GM21515 (cell line): ENCODE data around the gene SH3GLB2.

ENCODE experiments used
- ATAC-seq: cut with Tn5 transposase; IDR thresholded peaks from one replicate; pipeline ENCODE4 v1.9.1; 2021; ENCODE audit not compliant: unreplicated experiment

Gene SH3GLB2

DNA sequence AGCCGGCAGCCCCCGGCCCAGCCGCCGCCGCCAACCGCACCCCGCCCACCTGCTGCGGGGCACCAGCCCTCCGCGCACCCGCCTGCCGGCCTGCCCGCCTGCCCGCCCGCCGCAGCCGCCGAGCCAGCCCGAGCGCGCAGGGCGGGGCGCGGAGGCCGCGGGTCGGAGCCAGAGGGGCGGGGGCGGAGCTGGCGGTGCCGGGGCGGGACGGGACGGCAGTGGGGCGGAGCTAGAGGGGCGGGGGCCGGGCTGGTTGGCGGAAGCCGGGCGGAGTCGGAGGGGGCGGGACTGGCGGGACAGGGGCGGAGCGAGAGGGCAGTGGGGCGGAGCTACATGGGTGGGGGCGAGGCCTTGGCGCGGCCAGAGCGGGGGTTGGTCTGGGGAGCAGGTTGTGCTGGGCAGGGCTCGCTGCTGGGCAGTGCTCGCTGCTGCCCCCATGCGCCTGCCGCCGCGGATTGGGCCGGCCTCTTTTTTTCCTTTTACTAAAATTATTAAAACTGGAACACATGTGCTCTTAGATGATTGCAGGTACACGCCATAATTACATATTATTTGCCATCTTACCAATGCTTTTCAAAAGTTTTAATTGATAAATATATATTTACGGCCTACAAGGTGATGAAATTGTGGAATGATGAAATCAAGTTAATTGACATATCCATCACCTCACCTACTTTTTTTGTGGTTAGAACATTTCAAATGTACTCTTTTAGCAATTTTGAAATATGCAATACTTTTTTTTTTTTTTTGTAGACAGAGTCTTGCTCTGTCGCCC is at the start of gene SH3GLB2:
TSS of gene SH3GLB2 (minus strand) at position 140 of the 775 bp plus-strand sequence. CDS start 177 bp downstream, outside the sequence.
- peak; percentile 62 for ATAC-seq

- ATAC-seq = no peak
These were observed 49.1 kb upstream of the SH3GLB2 start for GRCh38 chr9:129077236-129077635.

GRCh38 chr9:129076640-129077037 is 48.5 kb upstream of the SH3GLB2 start:
- no peak for ATAC-seq

GRCh38 chr9:129075996-129076639 is 48.0 kb upstream of the SH3GLB2 start:
- ATAC-seq = no peak

- no peak for ATAC-seq
These were observed 46.0 kb upstream of the SH3GLB2 start for GRCh38 chr9:129074106-129074505.

GRCh38 chr9:129073404-129073803 is 45.3 kb upstream of the SH3GLB2 start:
- no peak for ATAC-seq

DNA sequence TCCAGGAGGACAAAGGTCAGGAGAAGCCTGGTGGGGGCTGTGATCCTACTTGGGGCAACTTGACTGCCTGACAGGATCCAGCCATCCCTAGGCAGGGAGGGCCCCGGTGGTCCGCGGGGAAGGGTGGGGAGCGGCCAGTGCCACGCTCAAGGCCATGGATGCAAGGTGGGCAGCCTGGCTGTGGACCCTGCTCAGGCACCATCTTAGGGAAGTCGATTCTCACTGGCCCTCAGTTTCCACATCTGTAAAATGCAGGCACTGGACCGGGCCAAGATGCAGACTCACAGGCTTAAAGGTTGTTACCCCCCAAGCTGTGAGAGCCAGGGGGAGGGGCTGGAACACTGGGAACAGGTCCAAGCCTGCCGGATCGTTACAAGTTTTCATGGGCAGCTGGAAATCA is 44.0 kb upstream of the SH3GLB2 start:
- ATAC-seq = no peak

DNA sequence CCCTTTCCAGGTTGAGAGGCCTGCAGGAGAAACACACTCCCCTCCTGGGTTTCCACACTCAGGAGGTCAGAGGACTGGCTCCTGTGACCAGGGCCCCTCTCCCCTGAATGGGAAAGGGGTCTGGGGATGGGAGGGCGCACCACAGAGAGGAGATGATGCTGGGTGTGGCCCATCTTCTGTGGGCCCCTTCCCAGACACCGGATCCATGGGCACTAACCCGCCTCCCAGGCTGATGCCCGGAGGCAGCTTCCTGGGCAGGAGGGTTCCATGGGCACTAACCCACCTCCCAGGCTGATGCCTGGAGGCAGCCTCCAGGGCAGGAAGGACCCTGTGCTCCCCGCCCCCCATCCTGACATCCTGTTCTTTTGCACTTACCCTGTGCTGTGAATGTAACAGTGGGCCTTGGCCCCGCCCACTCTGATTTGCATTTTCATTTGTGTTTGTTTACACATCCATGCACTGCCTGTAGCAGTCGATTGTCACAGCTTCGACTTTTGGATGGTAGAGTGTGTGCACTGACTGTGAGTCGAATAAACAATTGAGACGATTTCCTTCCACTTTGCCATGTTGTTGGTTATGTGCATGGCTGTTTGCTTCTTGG is 43.5 kb upstream of the SH3GLB2 start:
- no peak for ATAC-seq

GRCh38 chr9:129070696-129071525 is 42.8 kb upstream of the SH3GLB2 start:
- no peak for ATAC-seq

DNA sequence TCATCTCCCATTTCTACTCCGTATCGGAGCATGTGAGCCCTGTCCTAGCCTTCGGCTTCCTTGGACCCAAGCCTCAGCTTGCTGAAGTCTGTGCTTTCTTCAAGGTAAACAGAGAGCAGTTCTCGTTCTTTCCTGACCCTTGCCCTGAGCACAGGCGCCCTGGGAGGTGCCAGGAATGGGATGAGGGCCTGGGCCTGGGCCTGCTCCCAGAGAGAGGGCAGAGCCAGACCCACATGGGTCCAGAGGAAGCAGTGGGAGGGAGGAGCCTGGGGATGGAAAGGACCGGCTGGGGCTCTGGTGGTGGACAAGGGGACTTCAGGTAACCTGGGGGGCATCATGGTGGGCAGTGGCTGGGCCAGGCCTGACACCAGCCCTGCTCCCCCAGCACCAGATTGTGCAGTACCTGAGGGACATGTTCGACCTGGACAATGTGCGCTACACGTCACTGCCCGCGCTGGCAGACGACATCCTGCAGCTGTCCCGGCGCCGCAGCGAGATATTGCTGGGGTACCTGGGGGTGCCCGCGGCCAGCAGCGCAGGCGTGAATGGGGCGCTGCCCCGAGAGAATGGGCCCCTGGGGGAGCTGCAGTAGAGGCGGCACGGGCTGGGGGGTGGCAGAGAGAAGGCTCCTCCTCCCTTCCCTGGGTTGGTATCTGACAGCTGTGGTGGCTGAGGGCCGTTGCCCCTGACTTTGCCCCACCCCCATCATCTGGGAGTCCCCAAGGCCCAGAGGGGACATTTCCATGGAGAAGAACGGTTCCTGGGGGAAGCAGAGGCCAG is 41.9 kb upstream of the SH3GLB2 start:
- no peak for ATAC-seq

- ATAC-seq = no peak
These were observed 41.1 kb upstream of the SH3GLB2 start for GRCh38 chr9:129068990-129069861.

DNA sequence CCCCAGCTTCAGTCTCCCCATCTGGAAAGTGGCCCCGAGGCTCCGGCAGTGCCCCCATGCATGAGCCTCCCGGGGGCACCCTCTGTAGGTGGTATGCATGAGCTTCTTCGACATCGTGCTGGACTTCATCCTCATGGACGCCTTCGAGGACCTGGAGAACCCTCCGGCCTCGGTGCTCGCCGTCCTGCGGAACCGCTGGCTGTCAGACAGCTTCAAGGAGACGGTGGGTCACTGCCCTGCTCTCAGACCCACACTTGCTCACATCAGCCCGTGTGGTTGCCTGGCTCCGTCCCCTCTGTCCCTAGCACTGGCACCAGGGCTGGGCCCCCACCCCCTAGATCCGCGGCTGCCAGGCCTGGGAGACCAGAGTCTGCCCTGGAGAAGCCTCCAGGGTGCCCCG is 40.0 kb upstream of the SH3GLB2 start:
- no peak for ATAC-seq

- ATAC-seq = no peak
These were observed 36.4 kb upstream of the SH3GLB2 start for GRCh38 chr9:129064499-129064908.

DNA sequence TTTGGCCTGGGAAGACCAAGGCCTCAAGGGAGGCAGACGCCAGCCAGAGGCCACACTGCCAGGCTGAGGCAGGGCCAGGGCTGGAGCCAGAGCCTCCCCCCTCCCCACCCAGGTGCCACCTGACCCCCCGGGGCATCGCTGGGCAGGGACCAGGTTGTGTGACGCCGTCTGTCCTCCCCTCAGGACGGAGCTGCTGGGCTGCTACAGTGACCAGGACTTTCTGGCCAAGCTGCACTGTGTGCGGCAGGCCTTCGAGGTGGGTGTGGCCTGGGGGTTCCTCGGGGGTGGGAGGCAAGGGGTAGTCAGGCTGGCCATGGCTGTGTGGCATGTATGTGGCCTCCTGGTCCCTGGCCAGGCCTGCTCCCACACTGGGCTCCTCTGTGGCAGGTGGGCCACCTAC is 34.9 kb upstream of the SH3GLB2 start:
- ATAC-seq = no peak

GRCh38 chr9:129060991-129061390 is 32.9 kb upstream of the SH3GLB2 start:
- ATAC-seq = no peak

DNA sequence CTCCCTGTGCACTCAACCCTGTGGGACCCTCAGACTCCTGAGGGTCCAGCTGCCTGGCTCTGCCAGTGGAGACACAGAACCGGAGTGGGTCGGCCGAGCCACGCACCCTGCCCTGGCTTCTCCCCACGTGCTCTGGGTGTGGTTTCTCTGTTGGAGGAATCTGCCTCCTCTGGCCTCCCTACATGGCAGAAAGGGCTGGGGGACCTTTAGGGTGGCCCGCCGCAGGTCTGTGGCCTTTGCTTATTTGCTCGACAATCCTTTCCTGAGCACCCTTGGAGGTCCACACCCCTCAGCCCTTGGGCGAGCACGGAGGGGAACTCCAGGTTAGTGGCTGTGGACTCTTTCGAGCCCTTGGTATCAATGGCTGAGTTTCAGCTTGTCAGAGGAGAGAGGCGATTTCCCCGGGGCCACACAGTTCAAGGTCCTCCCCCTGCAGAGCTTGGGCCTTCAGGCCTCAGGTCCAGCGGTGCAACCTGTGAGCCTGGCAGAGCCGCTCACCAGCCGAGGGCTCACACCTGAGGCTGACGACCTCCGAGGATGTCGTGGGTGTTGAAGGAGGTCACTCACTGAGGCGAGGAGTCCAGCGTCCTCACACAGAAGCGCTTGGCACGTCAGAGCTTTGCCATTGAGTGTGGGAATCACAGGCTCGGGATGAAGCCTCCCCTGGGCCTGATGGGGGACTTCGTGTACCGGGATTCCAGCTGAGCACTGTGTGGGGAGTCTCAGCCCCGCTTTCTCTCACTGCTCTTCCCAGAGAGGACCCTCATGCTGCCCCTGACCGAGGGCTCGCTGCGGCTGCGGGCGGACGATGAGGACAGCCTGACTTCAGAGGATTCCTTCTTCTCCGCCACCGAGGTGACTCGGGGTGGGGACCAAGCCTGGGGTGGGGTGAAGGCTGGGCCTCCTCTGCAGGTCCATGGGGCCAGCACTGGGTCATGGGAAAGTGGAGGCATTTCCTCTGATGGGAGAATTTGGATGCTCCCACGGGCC is 32.0 kb upstream of the SH3GLB2 start:
- no peak for ATAC-seq

GRCh38 chr9:129058965-129059795 is 31.0 kb upstream of the SH3GLB2 start:
- ATAC-seq = no peak
